GF-D8 (cell line): Measurements from ENCODE around the gene MEIOSIN.
A peak's percentile ranks its signal among the peaks of the same experiment; 100 is the strongest.

ENCODE experiments used
- DNase-seq: peaks from one replicate; lab custom pipeline; 2025; lab: John Stamatoyannopoulos, UW

Gene MEIOSIN

DNA sequence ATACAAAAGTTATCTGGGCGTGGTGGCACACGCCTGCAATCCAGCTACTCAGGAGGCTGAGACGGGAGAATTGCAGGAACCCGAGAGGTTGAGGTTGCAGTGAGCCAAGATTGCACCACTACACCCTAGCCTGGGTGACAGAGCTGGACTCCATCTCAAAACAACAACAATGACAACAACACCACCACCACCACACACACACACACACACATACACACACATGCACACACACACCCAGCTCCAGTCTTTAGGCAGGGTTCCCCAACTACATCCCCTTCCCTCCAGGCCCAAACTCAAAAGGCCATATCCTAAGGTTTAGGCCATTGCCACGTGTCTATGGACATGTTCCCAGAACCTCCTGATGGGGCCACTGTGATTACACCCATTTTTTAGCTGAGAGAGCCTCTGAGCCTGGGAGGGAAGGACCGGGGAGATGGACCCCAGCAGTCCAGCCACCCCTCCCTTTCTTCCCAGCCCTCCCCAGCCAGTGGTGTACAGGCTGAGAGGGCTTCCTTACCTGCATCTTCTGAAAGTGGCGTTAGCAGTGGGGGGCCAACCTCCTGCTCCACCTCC lies 68.5 kb downstream of the MEIOSIN start:
- no peak for DNase-seq

GRCh38 chr19:45804140-45804958 lies 71.1 kb downstream of the MEIOSIN start:
- no peak for DNase-seq

GRCh38 chr19:45804959-45805230 lies 71.7 kb downstream of the MEIOSIN start:
- DNase-seq = no peak

GRCh38 chr19:45805719-45806118 lies 72.5 kb downstream of the MEIOSIN start:
- DNase-seq = no peak

- DNase-seq = peak; percentile 68
Measured at GRCh38 chr19:45809643-45810159, 76.5 kb downstream of the MEIOSIN start.

- DNase-seq = no peak
Measured at GRCh38 chr19:45812297-45812696, 79.1 kb downstream of the MEIOSIN start.
